Activated naive CD8-positive, alpha-beta T cell treated with anti-CD3 and anti-CD28 coated beads, Interleukin-2, amount 50 U/mL, for 24 hours (primary cell): ENCODE data around the gene PPP1R8.

Experiments
- ATAC-seq: fragments of 150-1000 bp; cut with Tn5 transposase; one replicate; pipeline ENCODE4 v1.10.0; 2021
- DNase-seq: peaks from one replicate; pipeline ENCODE4 v3.0.0; 2021
- H3K27ac Mint-ChIP-seq: one replicate; pipeline ENCODE4 v1.8.0; 2021; ENCODE audit warnings: mild to moderate bottlenecking, mixed read lengths
- H3K27me3 Mint-ChIP-seq: one replicate; pipeline ENCODE4 v1.8.0; 2021; ENCODE audit warnings: mixed read lengths
- H3K36me3 Mint-ChIP-seq: one replicate; pipeline ENCODE4 v1.8.0; 2021; ENCODE audit warnings: low read depth, mixed read lengths
- H3K4me1 Mint-ChIP-seq: one replicate; pipeline ENCODE4 v1.8.0; 2021; ENCODE audit warnings: mixed read lengths
- H3K4me3 Mint-ChIP-seq: one replicate; pipeline ENCODE4 v1.8.0; 2021; ENCODE audit warnings: mild to moderate bottlenecking, moderate library complexity, mixed read lengths
- H3K9me3 Mint-ChIP-seq: one replicate; pipeline ENCODE4 v1.8.0; 2021; ENCODE audit warnings: mixed read lengths

The PPP1R8 gene

GRCh38 chr1:27886744-27887143 lies 56.2 kb downstream of the PPP1R8 start:
- Mint-ChIP-seq H3K4me1 (peaks cover 77% of the 10 kb centered on the region), H3K9me3 (no peaks in the 10 kb centered on the region), H3K27me3 (no peaks in the 10 kb centered on the region), H3K4me3 (peak overlapping the region; percentile 46), H3K27ac (peak overlapping the region; percentile 76), H3K36me3 (peaks cover 61% of the 10 kb centered on the region)
- no peak for ATAC-seq
- DNase-seq = no peak

GRCh38 chr1:27887215-27888021 lies 56.8 kb downstream of the PPP1R8 start:
- peak overlapping the region; percentile 46 for H3K4me3 Mint-ChIP-seq
- H3K27ac Mint-ChIP-seq = peak overlapping the region; percentile 76
- no peaks in the 10 kb centered on the region for H3K27me3 Mint-ChIP-seq
- peaks cover 67% of the 10 kb centered on the region for H3K36me3 Mint-ChIP-seq
- H3K4me1 Mint-ChIP-seq = peaks cover 83% of the 10 kb centered on the region
- DNase-seq = no peak
- ATAC-seq = peak; percentile 33
- no peaks in the 10 kb centered on the region for H3K9me3 Mint-ChIP-seq

DNA sequence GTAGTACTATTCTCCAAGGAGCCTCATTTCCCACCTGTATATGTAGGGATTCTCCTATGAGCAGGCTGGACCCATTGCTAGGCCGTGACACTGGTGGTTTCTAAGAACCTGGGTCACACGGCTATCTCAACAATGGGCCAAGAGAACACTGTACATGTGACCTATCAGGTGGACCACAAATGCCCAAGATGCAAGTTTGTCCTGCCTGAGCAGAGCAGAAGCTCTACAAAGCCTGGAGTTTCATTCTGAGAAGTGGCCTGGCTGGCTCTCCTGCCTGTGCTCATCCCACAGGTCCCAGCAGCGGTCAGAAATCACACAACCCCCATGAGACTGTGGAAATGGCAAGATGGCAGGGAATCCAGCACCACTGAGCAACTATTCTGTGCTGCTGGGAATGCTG lies 58.9 kb downstream of the PPP1R8 start:
- DNase-seq = no peak
- Mint-ChIP-seq H3K4me3 (no peak overlapping the region), H3K27me3 (no peaks in the 10 kb centered on the region), H3K4me1 (peaks cover 75% of the 10 kb centered on the region), H3K9me3 (no peaks in the 10 kb centered on the region), H3K36me3 (peaks cover 71% of the 10 kb centered on the region), H3K27ac (peak overlapping the region; percentile 41)
- ATAC-seq = no peak

- no peaks in the 10 kb centered on the region for H3K9me3 Mint-ChIP-seq
- H3K27me3 Mint-ChIP-seq = no peaks in the 10 kb centered on the region
- peak; percentile 53 for ATAC-seq
- peak overlapping the region; percentile 86 for H3K27ac Mint-ChIP-seq
- peaks cover 69% of the 10 kb centered on the region for H3K36me3 Mint-ChIP-seq
- H3K4me3 Mint-ChIP-seq = peak overlapping the region; percentile 32
- no peak for DNase-seq
- peaks cover 59% of the 10 kb centered on the region for H3K4me1 Mint-ChIP-seq
Observed at GRCh38 chr1:27891196-27891889, 60.8 kb downstream of the PPP1R8 start.

GRCh38 chr1:27894521-27894920 lies 63.9 kb downstream of the PPP1R8 start:
- DNase-seq (no peak), ATAC-seq (no peak)
- H3K4me1 Mint-ChIP-seq = peaks cover 30% of the 10 kb centered on the region
- no peaks in the 10 kb centered on the region for H3K9me3 Mint-ChIP-seq
- H3K27ac Mint-ChIP-seq = peak overlapping the region; percentile 23
- no peaks in the 10 kb centered on the region for H3K27me3 Mint-ChIP-seq
- H3K4me3 Mint-ChIP-seq = no peak overlapping the region
- H3K36me3 Mint-ChIP-seq = peaks cover 59% of the 10 kb centered on the region
